Caco-2 (cell line): ENCODE measurements around the gene MICALL2. TPM values are rescaled to one million over a fixed set of nuclear protein-coding genes. Genes with fewer than 3 reads are reported as not detected.
A peak's percentile ranks its signal among the peaks of the same experiment; 100 is the strongest.

Source experiments
- BruUV-seq: library from RNA; stranded (reverse); fragments of 400-500 nt; replicated peaks from 2 replicates; lab custom pipeline; 2021; lab: Mats Ljungman, UMichigan
- CTCF ChIA-PET: fragments of 300-600 bp; sonication (Branson Sonifier 250); formaldehyde crosslinking; loops from one replicate; lab custom pipeline; 2022; ENCODE audit warnings: antibody characterized with exemption; lab: Charles Lee
- POLR2A ChIA-PET: fragments of 300-600 bp; sonication (Branson Sonifier 250); formaldehyde crosslinking; loops from one replicate; lab custom pipeline; 2022; ENCODE audit warnings: antibody characterized with exemption; lab: Charles Lee
- DNase-seq, 2 experiments: peaks; one replicate each; pipeline versions ENCODE4 v3.0.0 to v3.0.0-alpha.2; 2020 to 2022
- H3K27me3 ChIP-seq: replicated peaks from 2 replicates; pipeline ENCODE4 v1.6.0; 2011; ENCODE audit warnings: low read length; ENCODE audit not compliant: control insufficient read depth, insufficient read depth
- H3K36me3 ChIP-seq: 2 replicates; pipeline ENCODE4 v1.5.1; 2011; ENCODE audit warnings: low read length; ENCODE audit not compliant: control insufficient read depth, insufficient read depth
- H3K4me1 ChIP-seq: fragments of 250-450 bp; sonication (Bioruptor Pico); 2 replicates; pipeline ENCODE4 v1.5.1; 2020; ENCODE audit warnings: mild to moderate bottlenecking
- H3K4me3 ChIP-seq: 2 replicates; pipeline ENCODE4 v1.5.1; 2011; ENCODE audit warnings: low read depth, mild to moderate bottlenecking, control low read depth, low read length
- H3K9me3 ChIP-seq: fragments of 250-450 bp; sonication (Bioruptor Pico); 2 replicates; pipeline ENCODE4 v1.5.1; 2020; ENCODE audit warnings: mild to moderate bottlenecking, moderate library complexity
- H3K27ac Mint-ChIP-seq: one replicate; pipeline ENCODE4 v1.8.0; 2022; ENCODE audit warnings: mixed read lengths; ENCODE audit not compliant: unreplicated experiment
- H3K27me3 Mint-ChIP-seq: one replicate; pipeline ENCODE4 v1.8.0; 2022; ENCODE audit warnings: mixed read lengths; ENCODE audit not compliant: insufficient read depth, unreplicated experiment
- H3K36me3 Mint-ChIP-seq: one replicate; pipeline ENCODE4 v1.8.0; 2022; ENCODE audit warnings: mild to moderate bottlenecking, mixed read lengths; ENCODE audit not compliant: insufficient read depth, unreplicated experiment
- H3K4me1 Mint-ChIP-seq: one replicate; pipeline ENCODE4 v1.8.0; 2022; ENCODE audit warnings: low read depth, mixed read lengths; ENCODE audit not compliant: unreplicated experiment
- H3K4me3 Mint-ChIP-seq: one replicate; pipeline ENCODE4 v1.8.0; 2022; ENCODE audit warnings: mild to moderate bottlenecking, moderate library complexity, mixed read lengths; ENCODE audit not compliant: unreplicated experiment
- H3K9me3 Mint-ChIP-seq: one replicate; pipeline ENCODE4 v1.8.0; 2022; ENCODE audit warnings: mixed read lengths; ENCODE audit not compliant: unreplicated experiment
- CTCF ChIP-seq, 2 experiments: fragments of 200-600 bp in 1 of 2; IDR thresholded peaks; 1 replicate in 1 of 2; 2 replicates in 1 of 2; pipeline versions ENCODE4 v1.5.1 to v1.8.0; 2011 to 2022; ENCODE audit warnings: antibody characterized with exemption in 1 of 2, control low read depth in 1 of 2, inconsistent platforms in 1 of 2, low read depth in 1 of 2, low read length in 1 of 2, mild to moderate bottlenecking in 1 of 2, moderate library complexity in 1 of 2; ENCODE audit not compliant: insufficient read depth in 1 of 2, severe bottlenecking in 1 of 2, unreplicated experiment in 1 of 2
- intact Hi-C: fragments of 100-400 bp; cut with micrococcal nuclease; formaldehyde crosslinking; loops from one replicate; pipeline ENCODE4 v1.10.0; 2022; ENCODE audit not compliant: unreplicated experiment
- total RNA-seq: library from RNA; stranded (reverse); gene quantifications from 2 replicates; pipeline ENCODE4 v1.2.3, GENCODE V29; 2022

MICALL2 gene
- total RNA-seq, 1 experiment from 2014 or later: 14.7 TPM

GRCh38 chr7:1460821-1461645 is 1.8 kb upstream of the MICALL2 start:
- Mint-ChIP-seq H3K4me3 (peak overlapping the region; percentile 66), H3K27me3 (no peaks in the 10 kb centered on the region), H3K9me3 (no peaks in the 10 kb centered on the region), H3K36me3 (peaks cover 45% of the 10 kb centered on the region), H3K4me1 (peaks cover 18% of the 10 kb centered on the region), H3K27ac (peak overlapping the region; percentile 86)
- intact Hi-C loops: no loop called here
- no peak for TF ChIP-seq CTCF (IDR thresholded peaks at IDR 0.05; ENCODE audit: insufficient read depth in 1 of 2, low read depth in 1 of 2, low read length in 1 of 2, severe bottlenecking in 1 of 2, unreplicated experiment in 1 of 2)
- BruUV-seq: no TSS peak
- Histone ChIP-seq H3K4me1 (peaks cover 46% of the 10 kb centered on the region), H3K27me3 (no peaks in the 10 kb centered on the region), H3K36me3 (no peaks in the 10 kb centered on the region; the same call in 1 of the 2 replicates), H3K9me3 (no peaks in the 10 kb centered on the region), H3K4me3 (peak overlapping the region; percentile 2; the same call in 1 of the 2 replicates)
- ChIA-PET POLR2A (no interaction called here), CTCF (interaction anchor here (1.1 kb wide), 1 partner anchor 95 kb away, joined by 5 read pairs; no protein-coding TSS in a partner anchor)
- peak; percentile 69 to 89 for DNase-seq

GRCh38 chr7:1459920-1460820 is 900 bp upstream of the MICALL2 start:
- Mint-ChIP-seq H3K4me3 (peak overlapping the region; percentile 71), H3K27ac (peak overlapping the region; percentile 86), H3K27me3 (no peaks in the 10 kb centered on the region), H3K9me3 (no peaks in the 10 kb centered on the region), H3K4me1 (peaks cover 18% of the 10 kb centered on the region), H3K36me3 (peaks cover 46% of the 10 kb centered on the region)
- Histone ChIP-seq H3K4me3 (peak overlapping the region; percentile 20; the same call in 1 of the 2 replicates), H3K36me3 (no peaks in the 10 kb centered on the region), H3K27me3 (no peaks in the 10 kb centered on the region), H3K9me3 (no peaks in the 10 kb centered on the region), H3K4me1 (peaks cover 46% of the 10 kb centered on the region)
- no TSS peak for BruUV-seq
- ChIA-PET POLR2A (no interaction called here), CTCF (interaction anchor here (1.1 kb wide), 1 partner anchor 95 kb away, joined by 5 read pairs; no protein-coding TSS in a partner anchor)
- intact Hi-C loops: no loop called here
- no peak for DNase-seq
- TF ChIP-seq CTCF (IDR thresholded peaks at IDR 0.05; ENCODE audit: insufficient read depth in 1 of 2, low read depth in 1 of 2, low read length in 1 of 2, severe bottlenecking in 1 of 2, unreplicated experiment in 1 of 2): no peak

- CTCF ChIA-PET: no interaction called here
- Histone ChIP-seq H3K4me1 (peaks cover 52% of the 10 kb centered on the region), H3K4me3 (peak overlapping the region; percentile 91), H3K9me3 (no peaks in the 10 kb centered on the region), H3K36me3 (no peaks in the 10 kb centered on the region), H3K27me3 (no peaks in the 10 kb centered on the region)
- no peak for TF ChIP-seq CTCF (IDR thresholded peaks at IDR 0.05; ENCODE audit: insufficient read depth in 1 of 2, low read depth in 1 of 2, low read length in 1 of 2, severe bottlenecking in 1 of 2, unreplicated experiment in 1 of 2)
- Mint-ChIP-seq H3K36me3 (peaks cover 46% of the 10 kb centered on the region), H3K9me3 (no peaks in the 10 kb centered on the region), H3K4me3 (peak overlapping the region; percentile 71), H3K4me1 (peaks cover 18% of the 10 kb centered on the region), H3K27me3 (no peaks in the 10 kb centered on the region), H3K27ac (no peak overlapping the region)
- DNase-seq: peak; percentile 99 to 100
- no TSS peak for BruUV-seq
- intact Hi-C loops: no loop called here
- POLR2A ChIA-PET: no interaction called here
Observed at GRCh38 chr7:1459512-1459892, 232 bp upstream of the MICALL2 start.
